Parathyroid adenoma (tissue), 2 donors: ENCODE data around the gene SRGAP1.

ENCODE experiments used
- H2AFZ ChIP-seq: fragments of 300-600 bp; sonication (generic); one replicate; pipeline ENCODE4 v1.7.0; 2017; ENCODE audit warnings: antibody characterized with exemption, mild to moderate bottlenecking
- H3K27ac ChIP-seq: fragments of 300-600 bp; sonication (generic); one replicate; pipeline ENCODE4 v1.7.0; 2017
- H3K27me3 ChIP-seq: fragments of 300-600 bp; sonication (generic); one replicate; pipeline ENCODE4 v1.7.0; 2017; ENCODE audit warnings: low read length; ENCODE audit not compliant: control insufficient read depth, insufficient read depth
- H3K36me3 ChIP-seq: fragments of 300-600 bp; sonication (generic); one replicate; pipeline ENCODE4 v1.7.0; 2017; ENCODE audit warnings: low read length; ENCODE audit not compliant: control insufficient read depth, insufficient read depth
- H3K4me1 ChIP-seq: fragments of 300-600 bp; sonication (generic); one replicate; pipeline ENCODE4 v1.7.0; 2017; ENCODE audit warnings: control low read depth
- H3K4me2 ChIP-seq: fragments of 300-600 bp; sonication (generic); one replicate; pipeline ENCODE4 v1.7.0; 2017; ENCODE audit warnings: low read length
- H3K4me3 ChIP-seq: fragments of 300-600 bp; sonication (generic); one replicate; pipeline ENCODE4 v1.7.0; 2017; ENCODE audit warnings: low read depth, low read length
- H3K79me2 ChIP-seq: fragments of 300-600 bp; sonication (generic); one replicate; pipeline ENCODE4 v1.7.0; 2017; ENCODE audit warnings: control low read depth
- H3K9ac ChIP-seq: fragments of 300-600 bp; sonication (generic); one replicate; pipeline ENCODE4 v1.7.0; 2017; ENCODE audit warnings: mild to moderate bottlenecking
- H3K9me3 ChIP-seq: fragments of 300-600 bp; sonication (generic); one replicate; pipeline ENCODE4 v1.7.0; 2017; ENCODE audit warnings: low read length; ENCODE audit not compliant: control insufficient read depth
- TF ChIP-seq, protein P1 (sequence below): fragments of 300-600 bp; sonication (generic); IDR thresholded peaks from one replicate; pipeline ENCODE4 v1.7.0; 2017; ENCODE audit warnings: antibody characterized with exemption, mild to moderate bottlenecking
- donor health status: primary hyperparathyroidism.

SRGAP1 gene

DNA sequence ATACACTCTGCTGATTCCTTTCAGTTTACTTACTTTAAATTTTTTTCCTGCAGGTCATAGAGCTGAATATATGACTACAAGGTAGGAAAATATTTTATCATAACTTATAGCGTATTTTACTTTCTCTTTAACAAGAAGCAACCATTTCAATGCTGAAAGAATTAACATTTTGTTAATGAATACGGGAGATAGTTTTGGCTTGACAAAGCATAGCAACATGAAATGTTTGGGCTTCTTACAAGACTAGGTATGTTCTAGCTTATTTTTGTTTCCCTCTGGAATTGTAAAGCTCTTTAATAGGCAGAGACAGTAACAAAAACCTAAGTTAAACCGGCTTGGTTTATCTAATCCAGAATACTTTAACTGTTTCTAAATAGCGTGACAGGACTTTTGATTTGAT, 242.4 kb downstream of the SRGAP1 start:
- no peaks in the 10 kb centered on the region for H3K9me3 ChIP-seq
- no peak overlapping the region for H3K4me3 ChIP-seq
- H3K27ac ChIP-seq = no peak overlapping the region
- no peak overlapping the region for H2AFZ ChIP-seq
- no peak overlapping the region for H3K4me2 ChIP-seq
- H3K36me3 ChIP-seq = no peaks in the 10 kb centered on the region
- no peaks in the 10 kb centered on the region for H3K27me3 ChIP-seq
- TF ChIP-seq, protein P1, sequence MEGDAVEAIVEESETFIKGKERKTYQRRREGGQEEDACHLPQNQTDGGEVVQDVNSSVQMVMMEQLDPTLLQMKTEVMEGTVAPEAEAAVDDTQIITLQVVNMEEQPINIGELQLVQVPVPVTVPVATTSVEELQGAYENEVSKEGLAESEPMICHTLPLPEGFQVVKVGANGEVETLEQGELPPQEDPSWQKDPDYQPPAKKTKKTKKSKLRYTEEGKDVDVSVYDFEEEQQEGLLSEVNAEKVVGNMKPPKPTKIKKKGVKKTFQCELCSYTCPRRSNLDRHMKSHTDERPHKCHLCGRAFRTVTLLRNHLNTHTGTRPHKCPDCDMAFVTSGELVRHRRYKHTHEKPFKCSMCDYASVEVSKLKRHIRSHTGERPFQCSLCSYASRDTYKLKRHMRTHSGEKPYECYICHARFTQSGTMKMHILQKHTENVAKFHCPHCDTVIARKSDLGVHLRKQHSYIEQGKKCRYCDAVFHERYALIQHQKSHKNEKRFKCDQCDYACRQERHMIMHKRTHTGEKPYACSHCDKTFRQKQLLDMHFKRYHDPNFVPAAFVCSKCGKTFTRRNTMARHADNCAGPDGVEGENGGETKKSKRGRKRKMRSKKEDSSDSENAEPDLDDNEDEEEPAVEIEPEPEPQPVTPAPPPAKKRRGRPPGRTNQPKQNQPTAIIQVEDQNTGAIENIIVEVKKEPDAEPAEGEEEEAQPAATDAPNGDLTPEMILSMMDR = no peak
- no peak overlapping the region for H3K9ac ChIP-seq
- no peaks in the 10 kb centered on the region for H3K79me2 ChIP-seq
- peaks cover 18% of the 10 kb centered on the region for H3K4me1 ChIP-seq

DNA sequence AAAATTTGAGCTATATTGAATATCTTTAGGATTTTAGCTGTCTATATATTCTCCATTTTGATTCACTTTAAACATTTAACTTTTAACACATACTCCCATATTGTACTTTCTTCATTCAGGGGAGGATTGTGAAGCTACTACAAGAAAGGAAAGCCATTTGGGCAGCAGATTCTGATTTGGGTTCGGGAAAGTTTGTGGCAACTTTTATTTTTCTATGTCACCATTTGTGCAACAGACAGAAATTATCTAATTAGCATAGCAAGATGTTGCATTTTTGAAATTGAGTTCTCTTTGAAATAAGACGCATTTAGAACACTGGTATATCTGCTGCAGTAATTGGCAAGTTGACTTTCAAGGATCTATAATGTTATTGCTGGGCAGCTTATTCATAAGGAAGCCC, 243.3 kb downstream of the SRGAP1 start:
- Histone ChIP-seq H3K4me3 (no peak overlapping the region), H3K36me3 (no peaks in the 10 kb centered on the region), H3K4me2 (no peak overlapping the region), H3K9ac (no peak overlapping the region), H2AFZ (no peak overlapping the region), H3K79me2 (no peaks in the 10 kb centered on the region), H3K4me1 (peaks cover 15% of the 10 kb centered on the region), H3K27me3 (no peaks in the 10 kb centered on the region), H3K9me3 (no peaks in the 10 kb centered on the region), H3K27ac (peak overlapping the region; percentile 50)
- TF ChIP-seq, protein P1 = no peak

DNA sequence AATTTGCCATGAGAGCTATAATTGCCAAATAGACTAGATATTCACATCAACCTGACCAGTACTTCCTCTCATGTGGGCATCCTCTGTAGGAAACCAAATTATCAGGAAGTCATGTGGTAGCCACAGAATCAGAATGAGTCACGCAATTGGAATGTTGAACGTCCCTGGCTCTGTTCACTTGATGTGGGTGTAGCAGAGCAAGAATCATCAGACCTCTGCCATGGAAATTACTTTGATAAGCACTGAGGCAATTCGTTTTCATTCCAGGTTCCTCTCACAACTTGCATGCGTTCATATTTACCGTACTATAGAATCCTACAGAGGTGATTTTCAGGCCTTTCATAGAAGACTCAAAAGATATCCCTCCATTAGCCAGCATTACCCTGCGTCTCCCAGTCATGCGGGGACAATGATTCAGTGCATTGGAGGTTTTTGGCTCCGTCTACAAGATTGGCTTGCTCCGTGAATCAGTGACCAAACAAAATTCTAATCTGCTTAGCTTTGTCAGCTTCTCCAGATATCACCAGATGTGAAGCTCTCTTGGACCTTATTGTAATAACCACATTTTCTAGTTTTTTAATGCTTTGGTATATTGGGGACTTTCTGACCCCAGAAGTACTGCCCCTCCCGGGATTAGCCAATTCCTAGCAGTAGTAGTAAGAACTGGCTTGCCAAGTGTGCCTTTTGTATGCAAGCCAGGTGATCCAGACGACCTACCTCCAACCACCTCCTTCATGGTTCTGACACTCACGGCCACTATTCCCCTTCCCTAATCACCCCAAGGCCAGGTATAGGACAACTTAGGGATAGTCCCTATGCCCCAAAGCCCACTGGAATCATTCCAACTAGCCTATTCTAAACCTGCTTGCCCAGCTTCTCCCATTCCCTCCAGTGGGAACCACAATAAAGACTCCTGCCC, 244.2 kb downstream of the SRGAP1 start:
- no peaks in the 10 kb centered on the region for H3K9me3 ChIP-seq
- H3K4me2 ChIP-seq = peak overlapping the region; percentile 27
- TF ChIP-seq, protein P1 = no peak
- H3K4me1 ChIP-seq = peaks cover 9% of the 10 kb centered on the region
- H3K27me3 ChIP-seq = no peaks in the 10 kb centered on the region
- H3K79me2 ChIP-seq = no peaks in the 10 kb centered on the region
- no peak overlapping the region for H3K9ac ChIP-seq
- H2AFZ ChIP-seq = peak overlapping the region; percentile 34
- peak overlapping the region; percentile 50 for H3K27ac ChIP-seq
- H3K4me3 ChIP-seq = no peak overlapping the region
- no peaks in the 10 kb centered on the region for H3K36me3 ChIP-seq

DNA sequence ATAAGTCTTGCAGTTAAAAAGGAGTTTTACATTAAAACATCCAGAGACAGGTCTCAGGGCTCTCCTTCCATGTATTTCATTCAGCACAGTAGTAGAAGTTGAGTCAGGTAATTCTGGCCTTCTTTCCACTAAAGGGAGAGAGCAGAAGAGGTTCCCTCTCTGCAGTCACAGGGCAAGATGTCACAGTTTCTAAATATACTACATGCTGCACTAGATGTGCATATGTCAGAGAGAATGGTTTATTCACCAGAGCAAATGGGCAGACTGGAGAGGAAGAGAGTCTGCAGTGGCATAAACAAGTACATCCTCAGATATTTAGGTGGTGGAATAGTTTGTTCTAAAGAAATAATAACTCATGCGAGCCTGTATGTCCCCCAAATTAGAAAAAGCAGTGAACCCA, 245.5 kb downstream of the SRGAP1 start:
- Histone ChIP-seq H3K4me1 (peaks cover 9% of the 10 kb centered on the region), H3K4me2 (no peak overlapping the region), H3K9ac (no peak overlapping the region), H3K4me3 (no peak overlapping the region), H3K79me2 (no peaks in the 10 kb centered on the region), H3K27me3 (no peaks in the 10 kb centered on the region), H3K9me3 (no peaks in the 10 kb centered on the region), H2AFZ (no peak overlapping the region), H3K36me3 (no peaks in the 10 kb centered on the region), H3K27ac (no peak overlapping the region)
- TF ChIP-seq, protein P1 = no peak

DNA sequence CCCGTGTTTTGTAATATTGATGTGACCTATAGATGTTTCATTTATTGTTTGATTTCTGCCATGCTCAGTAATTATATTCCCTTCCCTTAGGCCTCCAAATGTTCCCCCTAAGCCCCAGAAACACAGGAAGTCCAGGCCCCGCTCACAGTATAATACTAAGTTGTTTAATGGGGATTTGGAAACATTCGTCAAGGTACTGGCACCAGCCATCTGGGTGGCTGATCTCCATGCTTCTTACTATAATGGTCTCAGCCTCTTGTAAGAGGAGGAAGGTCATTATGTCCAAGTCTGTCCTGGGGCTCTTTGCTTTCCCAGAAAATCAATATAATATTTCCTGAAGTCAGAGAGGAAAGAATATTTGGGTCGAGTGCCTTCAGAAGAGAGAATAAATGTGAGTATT, 246.7 kb downstream of the SRGAP1 start:
- H3K4me3 ChIP-seq = no peak overlapping the region
- H3K36me3 ChIP-seq = no peaks in the 10 kb centered on the region
- TF ChIP-seq, protein P1 = no peak
- no peaks in the 10 kb centered on the region for H3K9me3 ChIP-seq
- no peaks in the 10 kb centered on the region for H3K27me3 ChIP-seq
- no peaks in the 10 kb centered on the region for H3K79me2 ChIP-seq
- H3K4me2 ChIP-seq = no peak overlapping the region
- no peak overlapping the region for H3K27ac ChIP-seq
- H3K9ac ChIP-seq = no peak overlapping the region
- H3K4me1 ChIP-seq = peaks cover 9% of the 10 kb centered on the region
- no peak overlapping the region for H2AFZ ChIP-seq
